ENCODE measurements around the gene ADAMTS4. TPM values are rescaled to one million over a fixed set of nuclear protein-coding genes. Genes with fewer than 3 reads are reported as not detected.

Gene ADAMTS4
- total RNA-seq, 1 donor from 2014 or later = 2.7 TPM

DNA sequence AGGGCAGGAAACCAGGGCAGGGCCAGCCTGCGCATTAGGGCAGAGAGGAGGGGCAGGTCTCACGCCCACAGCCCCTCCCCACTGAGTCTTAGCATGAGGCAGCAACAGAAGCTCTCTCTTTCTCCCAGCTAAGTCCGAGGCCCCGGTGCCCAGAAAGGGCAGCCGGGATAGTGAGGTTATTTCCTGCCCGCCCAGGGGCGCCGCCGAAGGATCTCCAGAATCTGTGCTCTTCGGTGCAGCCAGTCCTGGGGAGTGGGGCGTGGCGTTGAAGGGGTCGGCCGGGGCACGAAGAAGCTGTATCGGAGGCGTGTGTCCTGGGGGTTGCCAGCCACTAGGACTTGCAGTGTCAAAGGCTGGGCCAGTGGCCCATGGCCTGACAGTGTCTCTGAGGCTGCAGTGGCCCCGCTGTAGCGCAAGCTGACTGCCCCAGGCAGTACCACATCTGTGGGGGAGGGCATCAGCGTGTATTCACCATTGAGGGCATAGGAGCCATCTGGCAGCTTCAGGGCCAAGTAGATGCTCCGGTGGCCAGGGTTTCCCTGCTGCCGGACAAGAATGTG is 7.8 kb downstream of the ADAMTS4 start:
- Histone ChIP-seq H3K27ac (ENCODE audit: low read depth, low read length) (no peak overlapping the region), H3K4me2 (ENCODE audit: low read length) (no peak overlapping the region), H3K27me3 (ENCODE audit: insufficient read depth, low read length) (no peaks in the 10 kb centered on the region), H2AFZ (ENCODE audit: low read depth, low read length) (no peak overlapping the region), H3K9me3 (ENCODE audit: insufficient read depth, low read depth, low read length) (no peaks in the 10 kb centered on the region), H3K9ac (ENCODE audit: low read length) (no peak overlapping the region), H4K20me1 (ENCODE audit: insufficient read depth, low read length) (no peaks in the 10 kb centered on the region), H3K79me2 (ENCODE audit: insufficient read depth, low read length) (no peaks in the 10 kb centered on the region), H3K36me3 (ENCODE audit: insufficient read depth, low read length) (no peaks in the 10 kb centered on the region), H3K4me1 (ENCODE audit: insufficient read depth, low read length) (no peaks in the 10 kb centered on the region), H3K4me3 (ENCODE audit: insufficient read depth, low read depth, low read length) (no peak overlapping the region)
- DNase-seq (ENCODE audit: low read depth) = no peak
- H3K9me3 Mint-ChIP-seq (ENCODE audit: unreplicated experiment) = peaks cover under 1% of the 10 kb centered on the region
- H3K36me3 Mint-ChIP-seq (ENCODE audit: low read depth, unreplicated experiment) = no peaks in the 10 kb centered on the region
- no peak overlapping the region for H3K4me3 Mint-ChIP-seq (ENCODE audit: unreplicated experiment)
- H3K27me3 Mint-ChIP-seq (ENCODE audit: low read depth, unreplicated experiment) = peaks cover 6% of the 10 kb centered on the region
- H3K27ac Mint-ChIP-seq (ENCODE audit: unreplicated experiment) = no peak overlapping the region
- no peak for FAIRE-seq
- TF ChIP-seq, protein P1, sequence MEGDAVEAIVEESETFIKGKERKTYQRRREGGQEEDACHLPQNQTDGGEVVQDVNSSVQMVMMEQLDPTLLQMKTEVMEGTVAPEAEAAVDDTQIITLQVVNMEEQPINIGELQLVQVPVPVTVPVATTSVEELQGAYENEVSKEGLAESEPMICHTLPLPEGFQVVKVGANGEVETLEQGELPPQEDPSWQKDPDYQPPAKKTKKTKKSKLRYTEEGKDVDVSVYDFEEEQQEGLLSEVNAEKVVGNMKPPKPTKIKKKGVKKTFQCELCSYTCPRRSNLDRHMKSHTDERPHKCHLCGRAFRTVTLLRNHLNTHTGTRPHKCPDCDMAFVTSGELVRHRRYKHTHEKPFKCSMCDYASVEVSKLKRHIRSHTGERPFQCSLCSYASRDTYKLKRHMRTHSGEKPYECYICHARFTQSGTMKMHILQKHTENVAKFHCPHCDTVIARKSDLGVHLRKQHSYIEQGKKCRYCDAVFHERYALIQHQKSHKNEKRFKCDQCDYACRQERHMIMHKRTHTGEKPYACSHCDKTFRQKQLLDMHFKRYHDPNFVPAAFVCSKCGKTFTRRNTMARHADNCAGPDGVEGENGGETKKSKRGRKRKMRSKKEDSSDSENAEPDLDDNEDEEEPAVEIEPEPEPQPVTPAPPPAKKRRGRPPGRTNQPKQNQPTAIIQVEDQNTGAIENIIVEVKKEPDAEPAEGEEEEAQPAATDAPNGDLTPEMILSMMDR (IDR thresholded peaks at IDR 0.05; ENCODE audit: insufficient read depth, low read depth, low read length) = no peak
- no peak for TF ChIP-seq EZH2 (IDR thresholded peaks at IDR 0.05; ENCODE audit: insufficient read depth, low read length)
- H3K4me1 Mint-ChIP-seq (ENCODE audit: low read depth, unreplicated experiment) = peaks cover 4% of the 10 kb centered on the region

DNA sequence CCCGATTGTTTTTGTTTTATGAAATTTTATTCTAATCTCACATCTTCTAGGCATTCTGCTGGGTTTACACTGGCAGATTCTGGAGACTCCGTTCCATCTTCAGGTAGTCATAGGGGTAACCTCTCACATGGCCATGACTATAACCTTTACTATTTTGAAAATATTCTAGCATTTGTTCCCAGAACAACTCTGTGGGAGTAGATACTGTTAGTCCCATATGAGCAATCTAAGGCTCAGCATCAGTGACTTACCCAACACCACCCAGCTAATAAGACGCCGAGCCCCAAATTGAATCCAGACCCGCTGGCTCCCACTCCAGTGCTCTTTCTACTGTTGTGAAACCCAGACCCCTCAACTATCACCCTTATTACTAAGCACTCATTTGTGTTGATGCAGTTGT is 9.8 kb downstream of the ADAMTS4 start:
- no peak overlapping the region for H3K9ac ChIP-seq (ENCODE audit: low read length)
- no peaks in the 10 kb centered on the region for H3K36me3 ChIP-seq (ENCODE audit: insufficient read depth, low read length)
- FAIRE-seq = no peak
- H3K4me3 Mint-ChIP-seq (ENCODE audit: unreplicated experiment) = no peak overlapping the region
- no peaks in the 10 kb centered on the region for H3K9me3 ChIP-seq (ENCODE audit: insufficient read depth, low read depth, low read length)
- no peak overlapping the region for H3K27ac Mint-ChIP-seq (ENCODE audit: unreplicated experiment)
- no peak overlapping the region for H2AFZ ChIP-seq (ENCODE audit: low read depth, low read length)
- H3K4me3 ChIP-seq (ENCODE audit: insufficient read depth, low read depth, low read length) = no peak overlapping the region
- H3K9me3 Mint-ChIP-seq (ENCODE audit: unreplicated experiment) = peaks cover 2% of the 10 kb centered on the region
- H3K27me3 ChIP-seq (ENCODE audit: insufficient read depth, low read length) = no peaks in the 10 kb centered on the region
- H3K4me1 Mint-ChIP-seq (ENCODE audit: low read depth, unreplicated experiment) = peaks cover 13% of the 10 kb centered on the region
- H3K36me3 Mint-ChIP-seq (ENCODE audit: low read depth, unreplicated experiment) = peaks cover 2% of the 10 kb centered on the region
- peaks cover 6% of the 10 kb centered on the region for H3K27me3 Mint-ChIP-seq (ENCODE audit: low read depth, unreplicated experiment)
- H4K20me1 ChIP-seq (ENCODE audit: insufficient read depth, low read length) = no peaks in the 10 kb centered on the region
- TF ChIP-seq, protein P1 (IDR thresholded peaks at IDR 0.05; ENCODE audit: insufficient read depth, low read depth, low read length) = no peak
- H3K79me2 ChIP-seq (ENCODE audit: insufficient read depth, low read length) = no peaks in the 10 kb centered on the region
- no peaks in the 10 kb centered on the region for H3K4me1 ChIP-seq (ENCODE audit: insufficient read depth, low read length)
- H3K4me2 ChIP-seq (ENCODE audit: low read length) = no peak overlapping the region
- DNase-seq (ENCODE audit: low read depth) = no peak
- H3K27ac ChIP-seq (ENCODE audit: low read depth, low read length) = no peak overlapping the region

DNA sequence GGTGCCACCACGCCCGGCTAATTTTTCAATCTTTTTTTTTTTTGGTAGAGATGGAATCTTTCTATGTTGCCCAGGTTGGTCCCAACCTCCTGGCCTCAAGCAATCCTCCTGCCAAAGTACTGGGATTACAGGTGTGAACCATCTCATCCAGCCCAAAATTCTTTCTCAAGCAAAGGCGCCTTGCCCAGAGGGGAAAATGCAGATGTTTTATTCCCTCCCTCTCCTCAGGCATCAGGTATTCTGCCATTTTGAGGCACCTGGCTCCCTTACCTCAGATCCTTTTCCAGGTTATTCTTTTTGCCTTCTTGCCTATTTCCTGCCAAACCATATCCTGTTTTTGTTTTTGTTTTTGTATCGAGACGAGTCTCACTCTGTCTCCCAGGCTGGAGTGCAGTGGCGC is 10.5 kb downstream of the ADAMTS4 start:
- TF ChIP-seq, protein P1 (IDR thresholded peaks at IDR 0.05; ENCODE audit: insufficient read depth, low read depth, low read length) = no peak
- no peak for TF ChIP-seq EZH2 (IDR thresholded peaks at IDR 0.05; ENCODE audit: insufficient read depth, low read length)

More for the DNA sequence above, 10.5 kb downstream of the ADAMTS4 start:
- H3K4me2 ChIP-seq (ENCODE audit: low read length) = no peak overlapping the region
- H3K4me1 Mint-ChIP-seq (ENCODE audit: low read depth, unreplicated experiment) = peaks cover 13% of the 10 kb centered on the region
- H3K4me3 Mint-ChIP-seq (ENCODE audit: unreplicated experiment) = no peak overlapping the region
- peaks cover 6% of the 10 kb centered on the region for H3K27me3 Mint-ChIP-seq (ENCODE audit: low read depth, unreplicated experiment)
- no peak overlapping the region for H3K4me3 ChIP-seq (ENCODE audit: insufficient read depth, low read depth, low read length)
- no peaks in the 10 kb centered on the region for H4K20me1 ChIP-seq (ENCODE audit: insufficient read depth, low read length)
- H3K9me3 ChIP-seq (ENCODE audit: insufficient read depth, low read depth, low read length) = no peaks in the 10 kb centered on the region
- H3K9ac ChIP-seq (ENCODE audit: low read length) = no peak overlapping the region
- H3K36me3 Mint-ChIP-seq (ENCODE audit: low read depth, unreplicated experiment) = peaks cover 2% of the 10 kb centered on the region
- H3K27ac ChIP-seq (ENCODE audit: low read depth, low read length) = no peak overlapping the region
- peaks cover 2% of the 10 kb centered on the region for H3K9me3 Mint-ChIP-seq (ENCODE audit: unreplicated experiment)
- no peak for DNase-seq (ENCODE audit: low read depth)
- no peak for FAIRE-seq
- no peaks in the 10 kb centered on the region for H3K27me3 ChIP-seq (ENCODE audit: insufficient read depth, low read length)
- H3K27ac Mint-ChIP-seq (ENCODE audit: unreplicated experiment) = no peak overlapping the region
- H3K4me1 ChIP-seq (ENCODE audit: insufficient read depth, low read length) = no peaks in the 10 kb centered on the region
- H3K79me2 ChIP-seq (ENCODE audit: insufficient read depth, low read length) = no peaks in the 10 kb centered on the region
- no peak overlapping the region for H2AFZ ChIP-seq (ENCODE audit: low read depth, low read length)
- no peaks in the 10 kb centered on the region for H3K36me3 ChIP-seq (ENCODE audit: insufficient read depth, low read length)
